Hematopoietic multipotent progenitor cell treated with erythropoietin and hydrocortisone succinate and interleukin-3 and kit ligand, for 15 days (in vitro differentiated cells): Measurements from ENCODE around the gene TPCN2.

Experiments
- DNase-seq: peaks from one replicate; pipeline ENCODE4 v3.0.0-alpha.2; 2015; ENCODE audit warnings: low spot score

The TPCN2 gene

GRCh38 chr11:69113646-69114340 is 65.1 kb downstream of the TPCN2 start:
- DNase-seq: no peak

- DNase-seq: no peak
Measured at GRCh38 chr11:69114362-69114761, 65.6 kb downstream of the TPCN2 start.

- no peak for DNase-seq
Measured at GRCh38 chr11:69114811-69115523, 66.2 kb downstream of the TPCN2 start.

DNA sequence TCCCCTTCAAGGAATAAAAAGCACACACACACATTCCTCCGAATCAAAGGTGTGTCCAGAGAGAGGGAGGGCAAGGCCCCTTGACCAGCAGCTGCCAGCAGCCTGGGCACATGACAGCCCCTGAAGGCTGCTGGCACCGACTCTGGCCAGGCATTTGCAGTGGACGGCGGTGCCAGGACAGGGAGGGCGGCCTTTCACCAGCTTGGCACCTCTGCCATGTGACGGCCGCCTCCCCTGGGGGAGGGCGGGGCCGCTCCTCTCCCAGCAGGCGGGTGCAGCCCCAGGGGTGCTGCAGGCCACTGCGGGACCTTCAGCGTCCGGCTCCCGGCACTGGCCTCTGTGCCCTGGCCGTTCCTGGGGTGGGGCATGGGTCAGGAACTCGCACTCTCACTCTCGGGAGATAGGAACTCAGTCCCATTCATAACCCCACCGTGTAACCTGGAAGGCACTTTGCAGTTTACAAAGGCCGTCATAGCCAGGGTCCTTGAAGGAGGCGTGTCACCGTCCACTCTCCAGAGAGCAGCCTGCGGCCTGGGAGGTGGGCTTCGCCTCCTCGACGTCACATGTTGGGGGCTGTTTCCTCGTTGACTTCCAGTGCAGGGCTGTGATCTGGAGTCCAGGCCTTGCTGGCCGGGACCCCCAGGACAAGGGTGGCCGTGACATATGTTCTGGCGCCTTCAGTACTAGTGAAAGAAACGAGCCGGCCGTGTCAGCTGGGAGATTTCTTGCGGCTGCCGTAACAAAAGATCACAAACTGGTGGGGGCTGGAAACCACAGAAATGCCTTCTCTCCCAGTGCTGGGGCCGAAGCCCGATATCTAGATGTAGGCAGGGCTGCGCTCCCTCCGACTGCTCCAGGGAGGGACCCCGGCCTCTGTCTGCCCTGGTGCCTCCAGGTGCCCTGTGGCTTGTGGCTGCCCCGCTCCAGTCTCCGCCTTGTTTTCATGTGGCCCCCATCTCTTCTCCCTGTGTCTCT is 67.1 kb downstream of the TPCN2 start:
- DNase-seq: no peak

- no peak for DNase-seq
Measured at GRCh38 chr11:69116671-69117070, 67.9 kb downstream of the TPCN2 start.

- DNase-seq: no peak
Measured at GRCh38 chr11:69119190-69119589, 70.5 kb downstream of the TPCN2 start.

DNA sequence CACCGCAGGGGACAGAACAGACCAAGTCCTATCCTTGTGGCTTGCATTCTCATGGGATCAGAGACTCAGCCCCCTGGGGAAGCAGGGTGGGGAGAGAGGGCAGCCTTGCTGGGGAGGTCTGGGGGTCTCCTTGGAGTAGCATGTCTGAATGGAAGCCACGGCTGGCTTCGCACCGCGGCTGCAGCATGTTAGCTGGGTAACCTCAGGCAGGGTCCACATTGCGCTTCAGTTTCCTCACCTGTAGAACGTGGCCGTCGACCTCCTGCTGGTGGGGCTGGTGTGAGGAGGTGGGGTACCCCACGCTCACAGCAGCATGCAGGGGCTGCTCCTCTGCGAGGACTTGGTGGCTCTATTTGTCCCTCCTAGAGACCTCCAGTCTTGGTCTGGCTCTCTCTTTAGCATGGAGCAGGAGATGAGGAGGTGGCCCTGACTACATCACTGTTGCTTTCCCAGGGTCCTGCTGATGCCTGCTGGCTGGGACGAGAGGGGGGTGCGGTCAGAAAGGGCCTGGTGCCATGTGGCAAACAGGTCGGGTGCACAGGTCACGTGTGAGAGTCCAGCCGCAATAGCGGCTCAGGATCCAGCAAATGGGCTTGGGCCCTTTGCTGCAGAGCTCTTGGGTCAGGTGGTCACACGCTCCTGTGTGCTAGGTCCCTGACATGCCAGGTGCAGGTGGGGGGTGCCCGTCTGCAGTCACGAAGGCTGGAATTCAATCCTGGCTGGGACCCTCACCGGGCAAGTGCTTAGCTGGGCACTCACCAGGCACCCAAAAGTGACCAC is 71.6 kb downstream of the TPCN2 start:
- no peak for DNase-seq

- DNase-seq: no peak
Measured at GRCh38 chr11:69121021-69121420, 72.3 kb downstream of the TPCN2 start.

GRCh38 chr11:69121621-69122325 is 73.0 kb downstream of the TPCN2 start:
- DNase-seq: no peak

DNA sequence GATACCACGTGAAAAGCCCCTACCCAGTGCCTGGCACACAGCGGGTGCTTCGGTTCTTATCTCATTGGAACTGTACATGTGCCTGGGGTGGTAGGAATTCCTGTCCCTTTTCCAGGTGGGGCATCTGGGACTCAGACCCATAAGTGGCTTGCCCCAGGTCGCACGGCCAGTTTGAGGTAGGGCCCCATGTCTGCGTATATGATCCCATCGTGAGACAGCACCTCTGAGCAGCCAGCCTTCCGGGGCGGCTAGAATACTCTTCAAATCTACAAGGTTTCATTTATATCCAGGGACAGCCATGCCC is 73.5 kb downstream of the TPCN2 start:
- DNase-seq: no peak

GRCh38 chr11:69122630-69123431 is 74.1 kb downstream of the TPCN2 start:
- no peak for DNase-seq

GRCh38 chr11:69123593-69124545 is 75.1 kb downstream of the TPCN2 start:
- no peak for DNase-seq

- no peak for DNase-seq
Measured at GRCh38 chr11:69125861-69126260, 77.1 kb downstream of the TPCN2 start.

GRCh38 chr11:69126286-69126685 is 77.6 kb downstream of the TPCN2 start:
- DNase-seq: no peak

DNA sequence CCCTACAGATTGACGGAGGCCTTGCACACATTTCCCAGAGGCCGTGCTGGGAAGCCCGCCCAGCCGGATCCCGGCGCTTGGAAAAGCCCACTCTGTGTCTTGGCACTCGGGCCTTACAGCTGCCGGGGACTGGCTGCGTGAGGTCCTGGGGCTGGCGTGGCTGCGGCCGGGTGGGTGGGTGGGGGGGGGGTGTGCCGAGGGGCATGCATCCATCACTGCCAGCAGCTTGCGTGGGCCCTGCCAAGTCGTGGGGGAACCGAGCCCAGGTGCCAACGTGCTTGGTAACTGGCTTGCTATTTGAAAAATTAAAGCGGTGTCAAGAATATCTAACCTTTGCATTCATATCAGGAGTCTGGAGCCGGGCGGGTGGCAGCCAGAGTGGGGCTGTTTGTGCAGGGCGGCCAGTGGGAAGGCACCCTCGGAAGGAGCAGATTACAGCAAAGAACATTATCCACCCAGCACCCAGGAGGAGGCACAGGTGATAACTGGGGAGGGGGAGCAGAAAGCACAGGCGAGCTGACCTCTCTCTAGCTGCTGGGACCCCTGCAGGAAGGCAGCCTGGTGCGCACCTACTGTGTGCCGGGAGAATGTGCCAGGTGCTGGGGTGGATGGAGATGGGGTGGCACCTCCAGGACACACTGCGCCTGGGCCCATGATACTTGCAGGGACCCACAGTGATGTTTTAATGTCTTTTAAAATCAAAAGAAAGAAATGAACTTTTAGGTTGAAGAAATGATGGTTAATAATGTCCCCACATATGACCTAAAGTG is 78.5 kb downstream of the TPCN2 start:
- no peak for DNase-seq

GRCh38 chr11:69127884-69128283 is 79.2 kb downstream of the TPCN2 start:
- no peak for DNase-seq

GRCh38 chr11:69129053-69129452 is 80.3 kb downstream of the TPCN2 start:
- no peak for DNase-seq

- DNase-seq: no peak
Measured at GRCh38 chr11:69129647-69130046, 80.9 kb downstream of the TPCN2 start.

DNA sequence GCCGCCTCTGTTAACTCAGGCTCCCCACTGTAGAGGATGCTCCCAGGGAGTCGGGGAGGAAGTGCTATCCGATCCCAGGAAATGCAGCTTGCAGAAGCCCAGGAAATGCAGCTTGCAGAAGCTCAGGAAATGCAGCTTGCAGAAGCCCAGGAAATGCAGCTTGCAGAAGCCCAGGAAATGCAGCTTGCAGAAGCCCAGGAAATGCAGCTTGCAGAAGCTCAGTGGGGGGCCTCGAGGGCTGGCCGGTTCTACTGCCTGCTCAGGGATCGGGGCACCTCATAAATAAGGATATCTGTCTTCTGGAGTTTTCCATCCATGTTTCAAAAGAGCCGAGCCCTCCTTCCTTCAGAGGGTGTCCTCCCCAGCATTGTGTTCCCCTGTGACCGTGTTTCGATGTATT is 81.9 kb downstream of the TPCN2 start:
- DNase-seq: no peak
